DND-41 (cell line): ENCODE data around the gene CHN1.

ENCODE experiments used
- EZH2 ChIP-seq: IDR thresholded peaks from 3 replicates; pipeline ENCODE4 v1.6.1; 2012; ENCODE audit warnings: borderline replicate concordance, low read depth, mild to moderate bottlenecking, moderate library complexity, low read length, inconsistent platforms; ENCODE audit not compliant: severe bottlenecking
- TF ChIP-seq, protein P1 (sequence below): IDR thresholded peaks from 2 replicates; pipeline ENCODE4 v1.5.1; 2012; ENCODE audit warnings: borderline replicate concordance, low read length, moderate library complexity, mild to moderate bottlenecking; ENCODE audit not compliant: poor library complexity, severe bottlenecking; ENCODE audit errors: extremely low read depth

GRCh38 chr2:174771136-174771535 lies 234.0 kb downstream of the CHN1 start:
- TF ChIP-seq, protein P1, sequence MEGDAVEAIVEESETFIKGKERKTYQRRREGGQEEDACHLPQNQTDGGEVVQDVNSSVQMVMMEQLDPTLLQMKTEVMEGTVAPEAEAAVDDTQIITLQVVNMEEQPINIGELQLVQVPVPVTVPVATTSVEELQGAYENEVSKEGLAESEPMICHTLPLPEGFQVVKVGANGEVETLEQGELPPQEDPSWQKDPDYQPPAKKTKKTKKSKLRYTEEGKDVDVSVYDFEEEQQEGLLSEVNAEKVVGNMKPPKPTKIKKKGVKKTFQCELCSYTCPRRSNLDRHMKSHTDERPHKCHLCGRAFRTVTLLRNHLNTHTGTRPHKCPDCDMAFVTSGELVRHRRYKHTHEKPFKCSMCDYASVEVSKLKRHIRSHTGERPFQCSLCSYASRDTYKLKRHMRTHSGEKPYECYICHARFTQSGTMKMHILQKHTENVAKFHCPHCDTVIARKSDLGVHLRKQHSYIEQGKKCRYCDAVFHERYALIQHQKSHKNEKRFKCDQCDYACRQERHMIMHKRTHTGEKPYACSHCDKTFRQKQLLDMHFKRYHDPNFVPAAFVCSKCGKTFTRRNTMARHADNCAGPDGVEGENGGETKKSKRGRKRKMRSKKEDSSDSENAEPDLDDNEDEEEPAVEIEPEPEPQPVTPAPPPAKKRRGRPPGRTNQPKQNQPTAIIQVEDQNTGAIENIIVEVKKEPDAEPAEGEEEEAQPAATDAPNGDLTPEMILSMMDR, result no peak
- TF ChIP-seq EZH2, result no peak
